Colonic mucosa (tissue), 4 donors: ENCODE measurements around the gene CAMK1D. TPM values are rescaled to one million over a fixed set of nuclear protein-coding genes. Genes with fewer than 3 reads are reported as not detected.

ENCODE experiments used
- DNase-seq: peaks from one replicate; pipeline ENCODE4 v3.0.0-alpha.2; 2020
- H3K27ac ChIP-seq: fragments of 200-600 bp; one replicate; pipeline ENCODE4 v1.8.0; 2021
- H3K27me3 ChIP-seq: fragments of 200-600 bp; one replicate; pipeline ENCODE4 v1.8.0; 2021
- H3K36me3 ChIP-seq: fragments of 200-600 bp; one replicate; pipeline ENCODE4 v1.8.0; 2021
- H3K4me1 ChIP-seq: fragments of 200-600 bp; one replicate; pipeline ENCODE4 v1.8.0; 2021; ENCODE audit warnings: mild to moderate bottlenecking
- H3K4me3 ChIP-seq: fragments of 200-600 bp; one replicate; pipeline ENCODE4 v1.8.0; 2021
- H3K9ac ChIP-seq, 2 donors: one replicate each; pipeline ENCODE4 v1.7.0; 2013; ENCODE audit warnings: control low read depth in 2 of 2, low read depth in 2 of 2, low read length in 2 of 2
- H3K9me3 ChIP-seq: fragments of 200-600 bp; one replicate; pipeline ENCODE4 v1.8.0; 2021
- CTCF ChIP-seq: fragments of 200-600 bp; IDR thresholded peaks from one replicate; pipeline ENCODE4 v1.8.0; 2022; ENCODE audit warnings: antibody characterized with exemption, mild to moderate bottlenecking
- intact Hi-C: fragments of 100-400 bp; cut with DNase I; formaldehyde crosslinking; loops from one replicate; pipeline ENCODE4 v1.14.1; 2022
- total RNA-seq, 2 donors: library from RNA; stranded (reverse); fragmentation: NEBNext Ultra II Directional in 1 of 2; extraction: Animal tissue kit (Norgen Biotek cat#: 25700) in 1 of 2; gene quantifications; one replicate each; pipeline ENCODE4 v1.2.1, GENCODE V29; 2021
- donor health status: healthy.
- donor health status: DM: no; HTN: no; CAD: no.
- donor health status: DM: no; HTN: no; CAD: no.

CAMK1D gene
- total RNA-seq, 2 donors from 2014 or later = 21.3 to 29.7 TPM

- DNase-seq = no peak
- Histone ChIP-seq H3K36me3 (no peaks in the 10 kb centered on the region), H3K27me3 (no peaks in the 10 kb centered on the region), H3K27ac (no peak overlapping the region), H3K9ac (no peak overlapping the region), H3K4me1 (no peaks in the 10 kb centered on the region), H3K9me3 (no peaks in the 10 kb centered on the region), H3K4me3 (no peak overlapping the region)
- intact Hi-C loops = no loop called here
- TF ChIP-seq CTCF = no peak
These were observed 469.7 kb downstream of the CAMK1D start for GRCh38 chr10:12819071-12819470.

- Histone ChIP-seq H3K36me3 (no peaks in the 10 kb centered on the region), H3K27ac (no peak overlapping the region), H3K9me3 (no peaks in the 10 kb centered on the region), H3K9ac (no peak overlapping the region), H3K4me3 (no peak overlapping the region), H3K27me3 (no peaks in the 10 kb centered on the region), H3K4me1 (no peaks in the 10 kb centered on the region)
- no peak for TF ChIP-seq CTCF
- intact Hi-C loops = no loop called here
- no peak for DNase-seq
These were observed 470.3 kb downstream of the CAMK1D start for GRCh38 chr10:12819656-12820055.

GRCh38 chr10:12822126-12822892, 473.0 kb downstream of the CAMK1D start:
- no peak overlapping the region for H3K4me3 ChIP-seq
- no peak overlapping the region for H3K9ac ChIP-seq
- H3K27me3 ChIP-seq = no peaks in the 10 kb centered on the region
- no peaks in the 10 kb centered on the region for H3K4me1 ChIP-seq
- no peak overlapping the region for H3K27ac ChIP-seq
- no peak for TF ChIP-seq CTCF
- intact Hi-C loops = no loop called here
- no peaks in the 10 kb centered on the region for H3K9me3 ChIP-seq
- H3K36me3 ChIP-seq = no peaks in the 10 kb centered on the region
- no peak for DNase-seq

- Histone ChIP-seq H3K9me3 (no peaks in the 10 kb centered on the region), H3K4me1 (no peaks in the 10 kb centered on the region), H3K27ac (no peak overlapping the region), H3K4me3 (no peak overlapping the region), H3K36me3 (no peaks in the 10 kb centered on the region), H3K27me3 (no peaks in the 10 kb centered on the region), H3K9ac (no peak overlapping the region)
- intact Hi-C loops = no loop called here
- no peak for TF ChIP-seq CTCF
- no peak for DNase-seq
These were observed 473.5 kb downstream of the CAMK1D start for GRCh38 chr10:12822893-12823170.

GRCh38 chr10:12823328-12823727, 474.0 kb downstream of the CAMK1D start:
- H3K9ac ChIP-seq = no peak overlapping the region
- no peaks in the 10 kb centered on the region for H3K9me3 ChIP-seq
- H3K27ac ChIP-seq = no peak overlapping the region
- H3K36me3 ChIP-seq = no peaks in the 10 kb centered on the region
- no peaks in the 10 kb centered on the region for H3K4me1 ChIP-seq
- TF ChIP-seq CTCF = no peak
- H3K4me3 ChIP-seq = no peak overlapping the region
- DNase-seq = no peak
- intact Hi-C loops = no loop called here
- no peaks in the 10 kb centered on the region for H3K27me3 ChIP-seq
